B cell (primary cell): ENCODE data around the gene IFIT2. TPM values are rescaled to one million over a fixed set of nuclear protein-coding genes. Genes with fewer than 3 reads are reported as not detected.

ENCODE experiments used
- ATAC-seq: fragments of 200-7000 bp; cut with Tn5 transposase; one replicate; pipeline ENCODE4 v1.10.0; 2021; ENCODE audit warnings: low read depth, mild to moderate bottlenecking, moderate number of reproducible peaks, moderate library complexity
- CTCF ChIA-PET: fragments of 350-600 bp; sonication (Branson Sonifier 250); formaldehyde crosslinking; loops from one replicate; lab custom pipeline; 2021; ENCODE audit warnings: antibody characterized with exemption, inconsistent platforms; lab: Charles Lee
- POLR2A ChIA-PET: fragments of 350-600 bp; sonication (Branson Sonifier 250); formaldehyde crosslinking; loops from one replicate; lab custom pipeline; 2021; ENCODE audit warnings: antibody characterized with exemption; lab: Charles Lee
- DNase-seq: peaks from one replicate; pipeline ENCODE4 v3.0.0; 2013
- H2AFZ ChIP-seq: 2 replicates; pipeline ENCODE4 v1.6.1; 2012; ENCODE audit warnings: mild to moderate bottlenecking, low read depth, low read length; ENCODE audit not compliant: insufficient read depth, poor library complexity, severe bottlenecking
- H3K27ac ChIP-seq, 2 donors: 1 replicate in 1 of 2; 2 replicates in 1 of 2; pipeline ENCODE4 v1.5.1; 2012 to 2013; ENCODE audit warnings: low read length in 2 of 2, mild to moderate bottlenecking in 2 of 2, moderate library complexity in 1 of 2
- H3K27me3 ChIP-seq, 4 experiments: fragments of 200-600 bp in 1 of 4; sonication (generic) in 1 of 4; replicated peaks in 1 of 4; 1 replicate in 2 of 4; 2 replicates in 2 of 4; pipeline versions ENCODE4 v1.6.1 to v1.7.0; 2013 to 2016; ENCODE audit warnings: low read length in 3 of 4, mild to moderate bottlenecking in 2 of 4, mixed read lengths in 1 of 4, moderate library complexity in 1 of 4; ENCODE audit not compliant: insufficient read depth in 4 of 4, control insufficient read depth in 3 of 4; ENCODE audit errors: control extremely low read depth in 1 of 4
- H3K36me3 ChIP-seq, 2 experiments: replicated peaks in 1 of 2; 1 replicate in 1 of 2; 2 replicates in 1 of 2; pipeline versions ENCODE4 v1.6.1 to v1.7.1; 2013; ENCODE audit warnings: low read length in 1 of 2; ENCODE audit not compliant: insufficient read depth in 2 of 2, control insufficient read depth in 1 of 2; ENCODE audit errors: control extremely low read depth in 1 of 2, extremely low read depth in 1 of 2
- H3K4me1 ChIP-seq, 2 donors: fragments of 200-600 bp in 1 of 2; sonication (generic) in 1 of 2; 1 replicate in 1 of 2; 2 replicates in 1 of 2; pipeline versions ENCODE4 v1.5.1 to v1.6.1; 2013 to 2017; ENCODE audit warnings: low read length in 2 of 2; ENCODE audit not compliant: control insufficient read depth in 2 of 2, insufficient read depth in 2 of 2
- H3K4me2 ChIP-seq: replicated peaks from 2 replicates; pipeline ENCODE3; 2012; ENCODE audit warnings: mild to moderate bottlenecking, low read depth, low read length; ENCODE audit not compliant: poor library complexity, severe bottlenecking
- H3K4me3 ChIP-seq, 5 experiments: fragments of 200-600 bp in 1 of 5; sonication (generic) in 1 of 5; 1 replicate in 3 of 5; 2 replicates in 2 of 5; pipeline versions ENCODE4 v1.5.1 to v1.7.0; 2011 to 2016; ENCODE audit warnings: low read length in 4 of 5, mild to moderate bottlenecking in 4 of 5, low read depth in 2 of 5, control low read depth in 1 of 5, moderate library complexity in 1 of 5; ENCODE audit not compliant: insufficient read depth in 1 of 5; ENCODE audit errors: control extremely low read depth in 1 of 5, extremely low read depth in 1 of 5
- H3K79me2 ChIP-seq: fragments of 200-600 bp; sonication (generic); one replicate; pipeline ENCODE4 v1.6.0; 2016; ENCODE audit warnings: low read length; ENCODE audit not compliant: control insufficient read depth, insufficient read depth
- H3K9ac ChIP-seq: fragments of 200-600 bp; sonication (generic); 2 replicates; pipeline ENCODE4 v1.6.1; 2017; ENCODE audit warnings: mild to moderate bottlenecking, low read length, moderate library complexity
- H3K9me3 ChIP-seq, 3 donors: one replicate each; pipeline versions ENCODE4 v1.6.1 to v1.7.1; 2013; ENCODE audit warnings: low read length in 2 of 3; ENCODE audit not compliant: control insufficient read depth in 2 of 3, insufficient read depth in 1 of 3; ENCODE audit errors: control extremely low read depth in 1 of 3
- H4K20me1 ChIP-seq: 2 replicates; pipeline ENCODE4 v1.6.0; 2012; ENCODE audit warnings: mild to moderate bottlenecking, low read length; ENCODE audit not compliant: insufficient read depth, control insufficient read depth, poor library complexity, severe bottlenecking
- H3K27ac Mint-ChIP-seq: one replicate; pipeline ENCODE4 v1.8.0; 2021; ENCODE audit warnings: mixed read lengths
- H3K27me3 Mint-ChIP-seq: one replicate; pipeline ENCODE4 v1.8.0; 2021; ENCODE audit warnings: mixed read lengths
- H3K4me1 Mint-ChIP-seq: one replicate; pipeline ENCODE4 v1.8.0; 2021; ENCODE audit warnings: mixed read lengths
- H3K4me3 Mint-ChIP-seq: one replicate; pipeline ENCODE4 v1.8.0; 2021; ENCODE audit warnings: mixed read lengths
- H3K9me3 Mint-ChIP-seq: one replicate; pipeline ENCODE4 v1.8.0; 2022; ENCODE audit warnings: mixed read lengths; ENCODE audit not compliant: insufficient read depth
- CTCF ChIP-seq: fragments of 200-600 bp; IDR thresholded peaks from one replicate; pipeline ENCODE4 v1.8.0; 2022; ENCODE audit warnings: antibody characterized with exemption, mild to moderate bottlenecking
- EZH2 ChIP-seq: IDR thresholded peaks from 2 replicates; pipeline ENCODE4 v1.6.1; 2012; ENCODE audit warnings: borderline replicate concordance, low read depth, mild to moderate bottlenecking, moderate library complexity, low read length; ENCODE audit not compliant: insufficient read depth, poor library complexity, severe bottlenecking
- WGBS: methylation state at CpG from one replicate; pipeline ENCODE4 v1.1.5; 2013; ENCODE audit warnings: missing lambda C conversion rate; ENCODE audit not compliant: insufficient coverage; 5-methylcytosine and 5-hydroxymethylcytosine counted together
- intact Hi-C: fragments of 100-400 bp; cut with micrococcal nuclease; formaldehyde crosslinking; loops from one replicate; pipeline ENCODE4 v1.10.0; 2022
- polyA plus RNA-seq: library from polyadenylated mRNA; depleted of rRNA; stranded (reverse); fragments of >200 nt; gene quantifications from 2 replicates; pipeline ENCODE4 v1.2.3, GENCODE V29; 2012
- total RNA-seq, 2 donors: library from RNA; stranded (reverse); fragments of 120-200 nt in 1 of 2; gene quantifications; 1 replicate in 1 of 2; 2 replicates in 1 of 2; pipeline versions ENCODE4 v1.2.3 to v1.2.4, GENCODE V29; 2013 to 2022

Gene IFIT2
- total and polyA plus RNA-seq, 2 donors (not counting 1 experiment from before 2014, with no cell fraction given): 3.6 to 12.4 TPM

GRCh38 chr10:89338713-89339112, 36.9 kb downstream of the IFIT2 start:
- no peak overlapping the region for H3K4me2 ChIP-seq
- intact Hi-C loops: no loop called here
- Mint-ChIP-seq H3K9me3 (no peaks in the 10 kb centered on the region), H3K27ac (no peak overlapping the region), H3K4me1 (peaks cover 9% of the 10 kb centered on the region), H3K4me3 (no peak overlapping the region), H3K27me3 (no peaks in the 10 kb centered on the region)
- TF ChIP-seq EZH2 (no peak), CTCF (no peak)
- DNase-seq (no peak), ATAC-seq (no peak)
- ChIA-PET CTCF (interaction anchor here (1.6 kb wide), 1 partner anchor 31 kb away, joined by 3 read pairs; no protein-coding TSS in a partner anchor), POLR2A (no interaction called here)
- no peaks in the 10 kb centered on the region for H3K27me3 ChIP-seq
- H3K9ac ChIP-seq: no peak overlapping the region
- peaks cover 0 to 19% of the 10 kb centered on the region in 2 experiments for H3K36me3 ChIP-seq
- no peaks in the 10 kb centered on the region for H4K20me1 ChIP-seq
- H3K79me2 ChIP-seq: peaks cover 21% of the 10 kb centered on the region
- no peak overlapping the region for H3K4me3 ChIP-seq
- no peak overlapping the region for H3K27ac ChIP-seq
- H3K9me3 ChIP-seq: no peaks in the 10 kb centered on the region
- H2AFZ ChIP-seq: no peak overlapping the region
- 98% methylated on average over 3 of the region's 3 CpGs for WGBS
- H3K4me1 ChIP-seq: peaks cover 6 to 13% of the 10 kb centered on the region in 2 donors

GRCh38 chr10:89339875-89340274, 38.0 kb downstream of the IFIT2 start:
- CTCF ChIA-PET: no interaction called here

More at GRCh38 chr10:89339875-89340274, 38.0 kb downstream of the IFIT2 start:
- DNase-seq (no peak), ATAC-seq (no peak)
- H2AFZ ChIP-seq: no peak overlapping the region
- Mint-ChIP-seq H3K9me3 (no peaks in the 10 kb centered on the region), H3K27ac (no peak overlapping the region), H3K27me3 (no peaks in the 10 kb centered on the region), H3K4me3 (no peak overlapping the region), H3K4me1 (peaks cover 4% of the 10 kb centered on the region)
- H3K27ac ChIP-seq: no peak overlapping the region
- POLR2A ChIA-PET: no interaction called here
- no peak overlapping the region for H3K4me2 ChIP-seq
- H4K20me1 ChIP-seq: no peaks in the 10 kb centered on the region
- H3K79me2 ChIP-seq: peaks cover 15% of the 10 kb centered on the region
- intact Hi-C loops: no loop called here
- H3K4me3 ChIP-seq: no peak overlapping the region
- H3K9ac ChIP-seq: no peak overlapping the region
- H3K36me3 ChIP-seq: peaks cover 0 to 19% of the 10 kb centered on the region in 2 experiments
- no peaks in the 10 kb centered on the region for H3K9me3 ChIP-seq
- TF ChIP-seq EZH2 (no peak), CTCF (no peak)
- 95% methylated on average over 3 of the region's 4 CpGs for WGBS
- H3K27me3 ChIP-seq: no peaks in the 10 kb centered on the region
- H3K4me1 ChIP-seq: peaks cover 0 to 2% of the 10 kb centered on the region in 2 donors
